ENCODE data around the gene NDUFAF2.

NDUFAF2 gene

DNA sequence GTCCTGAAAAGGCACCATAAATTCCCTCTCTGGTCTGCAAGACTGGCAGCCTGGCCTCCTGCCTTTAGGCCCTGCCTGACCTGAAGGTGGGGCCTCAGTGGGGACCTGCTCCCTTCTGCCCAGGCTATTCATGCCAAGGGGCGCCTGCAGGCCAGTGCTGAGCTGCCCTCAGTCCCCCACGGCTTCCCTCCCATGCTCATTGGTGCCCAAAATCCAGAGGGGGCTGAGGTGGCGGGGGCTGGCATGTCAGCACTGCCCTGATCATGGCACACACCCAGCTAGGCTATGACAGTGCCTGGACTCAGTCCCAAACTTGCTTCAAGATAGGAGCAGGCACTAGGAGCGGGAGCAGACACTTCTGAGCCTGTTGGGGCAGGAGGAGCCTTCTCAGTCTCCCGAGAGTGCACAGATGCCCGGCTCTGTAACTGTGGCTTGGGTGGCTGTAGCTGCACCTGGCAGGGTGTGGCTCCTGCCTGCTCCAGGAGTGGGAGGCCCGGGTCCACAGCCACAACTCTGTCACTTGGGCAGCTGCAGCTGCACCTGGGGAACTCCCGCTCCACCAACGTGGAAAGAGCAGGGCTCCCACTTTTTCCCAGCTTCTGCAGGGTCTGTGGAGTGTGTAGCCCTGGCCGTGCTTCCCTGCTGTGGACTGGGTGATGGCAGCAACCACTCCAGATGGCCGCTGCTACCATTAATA, 49.0 kb downstream of the NDUFAF2 start:
- no peak for DNase-seq (ENCODE audit: low read depth, low spot score)
- no peak overlapping the region for H3K4me3 ChIP-seq (ENCODE audit: low read depth, low read length)
- TF ChIP-seq, protein P1, sequence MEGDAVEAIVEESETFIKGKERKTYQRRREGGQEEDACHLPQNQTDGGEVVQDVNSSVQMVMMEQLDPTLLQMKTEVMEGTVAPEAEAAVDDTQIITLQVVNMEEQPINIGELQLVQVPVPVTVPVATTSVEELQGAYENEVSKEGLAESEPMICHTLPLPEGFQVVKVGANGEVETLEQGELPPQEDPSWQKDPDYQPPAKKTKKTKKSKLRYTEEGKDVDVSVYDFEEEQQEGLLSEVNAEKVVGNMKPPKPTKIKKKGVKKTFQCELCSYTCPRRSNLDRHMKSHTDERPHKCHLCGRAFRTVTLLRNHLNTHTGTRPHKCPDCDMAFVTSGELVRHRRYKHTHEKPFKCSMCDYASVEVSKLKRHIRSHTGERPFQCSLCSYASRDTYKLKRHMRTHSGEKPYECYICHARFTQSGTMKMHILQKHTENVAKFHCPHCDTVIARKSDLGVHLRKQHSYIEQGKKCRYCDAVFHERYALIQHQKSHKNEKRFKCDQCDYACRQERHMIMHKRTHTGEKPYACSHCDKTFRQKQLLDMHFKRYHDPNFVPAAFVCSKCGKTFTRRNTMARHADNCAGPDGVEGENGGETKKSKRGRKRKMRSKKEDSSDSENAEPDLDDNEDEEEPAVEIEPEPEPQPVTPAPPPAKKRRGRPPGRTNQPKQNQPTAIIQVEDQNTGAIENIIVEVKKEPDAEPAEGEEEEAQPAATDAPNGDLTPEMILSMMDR (IDR thresholded peaks at IDR 0.05; ENCODE audit: insufficient read depth, low read length, missing control alignments), result no peak
- ChIA-PET CTCF (interaction anchor here (1.2 kb wide), 1 partner anchor 20 kb away, joined by 4 read pairs; no protein-coding TSS in a partner anchor), POLR2A (no interaction called here)

DNA sequence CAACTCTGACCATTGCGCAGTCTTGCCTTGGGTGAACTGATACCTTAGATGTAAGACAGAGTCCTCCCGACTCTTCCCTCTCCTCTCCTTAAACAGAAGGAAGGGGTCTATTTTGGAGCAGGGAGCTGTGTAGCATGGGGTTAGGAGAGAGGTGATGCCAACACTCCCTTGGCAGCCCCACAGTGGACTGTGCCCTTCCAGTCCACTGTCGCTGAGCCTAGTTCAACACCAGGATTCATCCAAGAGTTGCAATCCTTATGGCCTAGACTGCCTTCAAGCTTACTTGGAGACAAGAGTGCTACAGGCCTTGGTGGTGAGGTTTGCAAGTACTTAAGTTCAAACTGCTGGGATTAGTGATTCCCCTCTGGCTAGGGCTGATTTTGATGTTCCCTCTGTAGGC, 51.4 kb downstream of the NDUFAF2 start:
- ChIA-PET POLR2A (no interaction called here), CTCF (interaction anchor here (1.2 kb wide), 1 partner anchor 14 kb away, joined by 3 read pairs; no protein-coding TSS in a partner anchor)
- TF ChIP-seq, protein P1 (IDR thresholded peaks at IDR 0.05; ENCODE audit: insufficient read depth, low read length, missing control alignments), result no peak
- DNase-seq (ENCODE audit: low read depth, low spot score), result no peak
- no peak overlapping the region for H3K4me3 ChIP-seq (ENCODE audit: low read depth, low read length)

DNA sequence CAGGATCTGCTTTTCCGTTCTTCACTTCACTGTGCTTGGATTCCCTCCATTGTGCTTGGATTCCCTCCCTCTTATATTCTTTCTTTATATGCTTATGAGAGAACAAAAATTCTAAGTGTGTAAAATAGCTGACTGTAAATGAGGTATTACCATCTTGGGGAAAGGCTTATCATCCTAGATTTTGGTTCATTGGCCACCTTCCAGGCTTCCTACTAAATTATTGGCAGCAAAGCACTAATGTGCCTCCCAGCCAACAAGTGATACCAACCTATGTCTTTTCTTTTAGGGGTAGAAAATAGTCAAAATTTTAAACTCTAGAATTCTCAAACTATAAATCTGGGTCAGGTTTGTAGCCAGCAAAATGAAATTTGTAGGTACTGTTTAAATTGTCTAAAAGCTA, 52.7 kb downstream of the NDUFAF2 start:
- ChIA-PET CTCF (interaction anchor here (0.7 kb wide), 1 partner anchor 38 kb away, joined by 3 read pairs; no protein-coding TSS in a partner anchor), POLR2A (no interaction called here)
- DNase-seq (ENCODE audit: low read depth, low spot score), result no peak
- no peak overlapping the region for H3K4me3 ChIP-seq (ENCODE audit: low read depth, low read length)
- TF ChIP-seq, protein P1 (IDR thresholded peaks at IDR 0.05; ENCODE audit: insufficient read depth, low read length, missing control alignments), result no peak

DNA sequence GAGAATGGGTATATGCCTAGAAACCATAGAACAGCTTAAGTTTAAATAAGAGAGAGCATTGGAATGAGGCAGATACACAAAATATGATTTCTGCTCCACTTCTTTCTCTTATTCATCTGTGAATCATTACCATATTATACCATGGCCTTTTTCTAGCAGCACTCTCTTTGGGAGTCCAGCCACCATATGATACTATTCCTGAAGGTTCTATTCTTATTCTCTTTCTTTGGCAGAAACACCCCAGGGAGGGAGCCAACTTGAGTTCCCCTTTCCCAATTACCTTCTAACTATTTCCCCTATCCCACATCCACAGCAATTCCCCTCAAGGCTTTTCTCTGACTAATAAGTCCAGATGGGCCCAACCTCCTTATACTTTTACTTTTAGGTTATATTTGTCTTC, 55.9 kb downstream of the NDUFAF2 start:
- ChIA-PET POLR2A (no interaction called here), CTCF (interaction anchor here (1.0 to 1.2 kb wide), 2 partner anchors 10 to 658 kb away, joined by 3 to 4 read pairs; no protein-coding TSS in a partner anchor)
- TF ChIP-seq, protein P1 (IDR thresholded peaks at IDR 0.05; ENCODE audit: insufficient read depth, low read length, missing control alignments), result no peak
- peak; percentile 9 for DNase-seq (ENCODE audit: low read depth, low spot score)
- H3K4me3 ChIP-seq (ENCODE audit: low read depth, low read length), result no peak overlapping the region

DNA sequence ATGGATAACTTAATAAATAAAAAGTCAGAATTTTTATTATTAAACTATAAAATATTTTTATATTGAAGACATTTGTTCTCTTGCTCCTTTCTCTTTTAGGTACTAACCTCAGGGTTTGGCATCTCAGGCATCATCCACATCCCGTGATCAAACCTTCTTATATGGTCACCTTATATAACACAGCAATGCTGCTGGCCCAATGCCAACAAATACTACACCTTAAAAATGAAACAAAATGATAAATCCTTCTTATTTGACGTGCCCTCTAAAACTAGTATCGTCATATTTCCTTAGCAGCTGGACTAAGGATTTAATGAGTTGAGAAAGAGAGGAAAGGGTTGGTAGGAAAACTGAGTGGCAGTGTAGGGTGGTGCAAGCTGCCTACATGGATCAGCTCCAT, 56.6 kb downstream of the NDUFAF2 start:
- no peak for DNase-seq (ENCODE audit: low read depth, low spot score)
- ChIA-PET CTCF (no interaction called here), POLR2A (no interaction called here)
- H3K4me3 ChIP-seq (ENCODE audit: low read depth, low read length), result no peak overlapping the region
- TF ChIP-seq, protein P1 (IDR thresholded peaks at IDR 0.05; ENCODE audit: insufficient read depth, low read length, missing control alignments), result no peak

DNA sequence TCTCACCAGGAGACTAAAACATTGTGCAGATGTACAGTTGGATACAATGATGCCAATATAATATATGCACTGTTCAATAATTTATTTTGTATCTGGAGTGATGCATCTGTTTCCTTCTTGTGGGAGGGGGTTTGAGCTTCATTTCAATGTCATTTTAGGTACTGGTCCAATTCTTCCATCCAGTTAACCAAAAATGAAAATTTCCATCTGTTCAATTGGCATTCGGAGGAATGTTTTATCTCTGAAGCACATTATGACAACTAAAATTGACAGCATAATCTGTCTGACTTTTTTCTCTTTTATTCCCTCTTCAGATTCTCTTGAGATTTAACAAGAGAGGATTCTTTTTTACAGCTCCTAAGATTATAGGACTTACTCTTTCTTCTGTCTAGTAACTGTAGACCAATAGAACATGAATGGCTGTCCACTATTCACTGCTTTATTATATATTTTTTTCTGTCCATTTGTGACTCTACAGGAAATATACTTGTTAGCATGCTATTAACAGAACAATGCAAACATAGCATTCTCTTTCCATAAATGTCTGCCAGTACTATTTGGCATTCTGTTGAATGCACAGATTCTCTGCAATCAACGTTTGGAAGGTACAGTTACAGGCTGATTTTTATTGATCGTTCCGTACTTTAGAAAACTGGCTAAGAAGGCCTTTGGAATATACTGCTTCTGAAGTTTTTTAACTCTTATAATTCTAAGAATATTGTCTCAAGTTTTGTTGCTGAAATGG, 57.8 kb downstream of the NDUFAF2 start:
- CTCF ChIA-PET, result no interaction called here
- no peak overlapping the region for H3K4me3 ChIP-seq (ENCODE audit: low read depth, low read length)

More for the DNA sequence above, 57.8 kb downstream of the NDUFAF2 start:
- POLR2A ChIA-PET, result no interaction called here
- TF ChIP-seq, protein P1 (IDR thresholded peaks at IDR 0.05; ENCODE audit: insufficient read depth, low read length, missing control alignments), result no peak
- DNase-seq (ENCODE audit: low read depth, low spot score), result no peak

Data from AG04449 (cell line).